ENCODE results near the gene UBALD1.

Gene UBALD1

DNA sequence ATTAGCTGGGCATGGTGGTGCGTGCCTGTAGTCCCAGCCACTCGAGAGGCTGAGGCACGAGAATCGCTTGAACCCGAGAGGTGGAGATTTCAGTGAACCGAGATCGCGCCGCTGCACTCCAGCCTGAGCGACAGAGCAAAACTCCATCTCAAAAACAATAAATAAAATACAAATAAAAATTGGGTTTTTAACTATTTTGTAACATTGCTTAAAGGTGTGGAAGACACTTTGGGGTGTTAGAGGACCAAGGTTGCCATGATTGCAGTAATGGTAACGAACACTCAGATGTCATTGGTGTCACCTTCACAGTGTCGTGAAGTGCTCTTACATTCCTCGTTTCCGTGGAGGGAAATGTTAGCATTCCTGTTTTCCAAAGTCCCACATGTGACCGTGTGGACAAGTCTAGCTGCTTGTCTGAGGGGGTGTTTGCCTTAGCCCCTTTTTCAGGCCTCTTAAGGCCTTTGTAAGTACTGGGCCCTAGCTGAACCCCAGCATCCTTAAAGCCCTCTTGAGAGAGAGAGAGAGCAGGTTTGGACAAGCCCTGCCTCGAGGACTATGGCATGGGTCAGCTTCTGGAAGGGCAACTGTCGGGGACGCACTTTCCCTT, 49.9 kb downstream of the UBALD1 start:
- in situ Hi-C loops (cut with MboI; ENCODE audit: low pct_unique_long_range_greater_than_20kb, low sequenced_read_pairs, unreplicated experiment): no loop called here
- DNase-seq (ENCODE audit: low spot score): no peak
- TF ChIP-seq CTCF (IDR thresholded peaks at IDR 0.05; ENCODE audit: extremely low read depth, insufficient read depth, missing control alignments): no peak

DNA sequence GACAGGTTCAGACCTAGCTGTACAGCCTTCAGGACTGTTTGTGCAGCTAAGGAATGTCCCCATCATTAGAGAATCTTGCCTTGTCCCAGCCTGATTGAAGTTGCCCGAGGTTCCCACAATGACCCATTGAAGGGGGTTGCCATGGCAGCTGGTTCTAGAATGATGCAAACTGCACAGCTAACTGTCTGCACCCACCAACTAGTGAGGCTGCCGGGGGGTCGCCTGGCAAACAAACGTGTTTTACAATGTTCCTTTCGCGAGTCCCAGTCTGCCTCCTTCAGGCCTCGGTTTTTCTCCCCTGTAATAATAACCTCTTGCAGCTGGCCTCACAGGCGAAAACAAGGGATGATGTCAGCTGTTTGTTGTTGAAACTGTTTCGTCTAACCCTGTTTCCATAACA, 53.1 kb downstream of the UBALD1 start:
- no peak for DNase-seq (ENCODE audit: low spot score)

More for the DNA sequence above, 53.1 kb downstream of the UBALD1 start:
- in situ Hi-C loops (cut with MboI; ENCODE audit: low pct_unique_long_range_greater_than_20kb, low sequenced_read_pairs, unreplicated experiment): no loop called here
- no peak for TF ChIP-seq CTCF (IDR thresholded peaks at IDR 0.05; ENCODE audit: extremely low read depth, insufficient read depth, missing control alignments)

Data from GM13977 (cell line).